GM12875 (cell line): ENCODE measurements around the gene CREB3L2.
A peak's percentile ranks its signal among the peaks of the same experiment; 100 is the strongest.

Source experiments
- H3K4me3 ChIP-seq: one replicate; pipeline ENCODE4 v1.5.1; 2011; ENCODE audit warnings: low read depth, low read length, control low read depth
- CTCF ChIP-seq: IDR thresholded peaks from 2 replicates; pipeline ENCODE4 v1.5.1; 2011; ENCODE audit warnings: low read depth, mild to moderate bottlenecking, control low read depth, inconsistent platforms, low read length, moderate library complexity, borderline replicate concordance; ENCODE audit not compliant: insufficient read depth

The CREB3L2 gene

DNA sequence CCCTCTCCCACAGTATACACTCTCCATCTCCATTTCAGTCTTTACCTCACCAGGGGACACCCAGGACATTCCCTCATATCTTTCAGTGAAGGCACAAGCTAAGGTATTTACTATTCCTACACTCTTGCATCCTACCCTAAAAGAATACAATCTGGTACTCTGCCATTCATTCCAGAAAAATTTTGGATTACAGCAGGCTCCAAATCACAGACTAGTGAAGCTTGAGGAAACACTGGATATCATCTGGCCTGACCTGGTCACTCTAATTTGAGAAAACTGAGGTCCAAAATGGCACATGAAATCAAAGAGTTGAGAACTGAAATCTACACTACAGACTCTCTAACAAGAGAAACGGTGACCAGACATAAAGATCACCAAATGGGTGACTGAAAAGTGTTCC is 61.7 kb downstream of the CREB3L2 start:
- TF ChIP-seq CTCF: no peak
- H3K4me3 ChIP-seq: no peak overlapping the region

DNA sequence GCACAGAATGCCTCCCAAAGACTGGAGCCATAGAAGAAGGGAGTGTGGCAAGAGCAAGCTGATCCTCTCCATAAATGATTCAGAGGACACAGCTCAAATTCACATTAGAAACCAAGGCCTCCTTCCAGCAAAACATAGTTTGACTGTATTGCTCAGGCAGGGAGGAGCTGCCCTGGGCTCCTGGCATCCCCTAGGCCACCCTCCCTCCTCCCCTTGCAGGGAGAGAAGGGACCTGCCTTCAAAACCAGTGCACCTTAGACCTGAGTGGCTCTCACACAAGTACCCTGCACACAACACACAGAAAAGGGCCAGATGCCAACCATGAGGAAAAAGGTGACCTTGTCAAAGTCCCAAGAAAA is 64.7 kb downstream of the CREB3L2 start:
- H3K4me3 ChIP-seq: no peak overlapping the region

GRCh38 chr7:137936509-137937201 is 65.2 kb downstream of the CREB3L2 start:
- H3K4me3 ChIP-seq: no peak overlapping the region
- TF ChIP-seq CTCF: no peak

More for the DNA sequence above, 64.7 kb downstream of the CREB3L2 start:
- no peak for TF ChIP-seq CTCF

DNA sequence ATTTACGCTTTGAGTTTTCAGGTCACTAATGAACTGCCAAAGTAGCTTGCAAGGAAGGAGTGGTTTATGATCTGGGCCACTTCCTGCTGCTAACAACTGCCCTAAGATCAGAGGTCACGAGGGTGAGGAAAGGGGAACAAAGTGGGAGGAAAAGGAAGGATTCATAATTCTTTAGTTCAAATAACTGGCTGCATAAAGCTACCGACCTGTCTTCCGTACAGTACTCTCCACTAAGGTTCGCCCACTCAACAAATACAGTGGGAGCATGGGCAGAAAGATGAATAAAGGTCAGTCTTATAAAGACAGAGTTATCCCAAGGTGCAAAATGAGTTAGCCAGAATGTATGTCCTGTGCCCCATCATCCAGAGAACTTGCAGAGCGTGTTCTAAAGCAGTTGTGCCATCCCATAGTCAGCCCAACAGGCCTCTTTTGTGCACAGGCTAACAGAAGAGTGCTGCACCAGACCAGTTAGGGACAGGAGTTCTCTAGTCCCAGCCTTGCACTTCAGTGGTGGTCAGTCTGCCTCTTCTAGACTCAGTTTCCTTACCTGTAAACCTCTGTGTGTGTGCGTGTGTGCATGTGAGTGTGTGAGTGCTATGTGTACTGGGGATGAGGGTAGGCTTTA is 65.9 kb downstream of the CREB3L2 start:
- TF ChIP-seq CTCF: no peak
- no peak overlapping the region for H3K4me3 ChIP-seq

DNA sequence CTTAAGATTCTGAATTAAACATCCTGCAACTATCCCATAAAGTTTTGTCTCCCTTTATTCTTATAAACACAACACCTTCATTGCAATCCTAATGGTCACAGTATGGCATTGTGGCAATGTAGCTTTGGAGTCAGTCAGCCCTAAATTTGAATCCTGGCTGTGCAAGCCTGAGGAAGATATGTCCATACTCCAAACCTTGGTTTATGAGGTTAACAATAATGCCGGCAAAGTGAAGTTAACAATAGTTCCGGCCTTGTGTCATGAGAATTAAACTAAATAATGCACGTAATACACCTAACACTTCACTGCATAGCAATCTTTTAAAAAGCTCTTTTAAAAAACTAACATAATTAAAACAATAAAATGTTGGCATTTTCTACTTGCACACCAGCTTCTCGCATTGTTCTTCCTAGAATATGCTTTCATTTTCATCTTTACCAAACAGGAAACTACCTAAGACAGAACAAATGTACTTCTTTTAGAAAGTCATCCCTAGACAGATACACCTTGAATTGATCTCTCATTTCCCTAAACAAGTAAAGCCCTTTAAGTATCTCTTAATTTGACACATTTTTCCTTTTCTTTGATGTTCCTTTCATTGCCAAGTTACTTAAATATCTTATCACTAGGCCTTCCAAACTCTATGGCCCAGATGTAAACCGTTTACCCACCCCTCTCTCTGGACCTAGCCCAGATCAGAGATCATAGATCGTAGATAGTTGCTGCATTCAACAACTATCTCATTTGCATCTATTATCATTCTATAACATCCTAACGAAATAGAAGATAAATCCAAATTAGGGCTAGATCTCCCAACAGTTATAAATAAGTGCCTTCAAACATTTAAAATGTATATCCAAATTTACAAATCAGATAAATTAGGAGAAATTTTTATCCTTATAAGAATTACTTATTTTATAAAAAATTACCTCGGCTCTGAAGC is 66.7 kb downstream of the CREB3L2 start:
- no peak for TF ChIP-seq CTCF
- peak overlapping the region; percentile 11 for H3K4me3 ChIP-seq

DNA sequence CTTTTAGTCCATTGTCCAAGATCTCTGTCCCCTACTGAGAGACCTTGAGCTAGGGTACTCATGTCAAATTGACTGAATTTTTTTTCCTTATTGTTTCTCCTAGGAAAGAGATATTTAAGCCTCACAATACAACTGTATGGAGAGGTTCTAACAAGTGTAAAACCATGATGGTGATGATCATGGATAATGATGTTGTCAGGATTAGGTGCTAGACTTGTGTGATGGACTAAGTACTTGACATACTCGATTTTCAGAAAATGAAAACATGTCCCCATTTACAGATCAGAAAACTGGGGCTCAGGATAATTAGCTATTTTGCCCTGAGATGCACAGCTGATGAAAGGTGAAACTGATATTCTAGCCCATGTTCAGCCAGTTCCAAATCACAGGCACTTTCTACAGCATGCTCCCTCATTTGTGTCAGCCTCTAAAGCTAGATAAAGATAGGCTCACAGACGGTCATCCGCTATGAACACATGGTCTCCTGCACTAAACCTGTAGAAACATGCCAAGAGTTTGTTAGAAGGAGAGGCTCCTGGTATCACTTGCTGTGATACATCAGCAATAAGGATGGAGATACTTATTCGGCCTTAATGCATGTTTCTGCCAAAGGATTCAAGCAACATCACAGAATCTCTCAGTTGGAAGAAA is 67.6 kb downstream of the CREB3L2 start:
- TF ChIP-seq CTCF: no peak
- H3K4me3 ChIP-seq: no peak overlapping the region
